Activated T-helper 1 cell treated with Interleukin-2 at 50 U/mL for 16 hours (primary cell): ENCODE results near the gene SIGLEC8.
"Not testable (repeated sequence)": the region's sequence is repeated elsewhere in the genome, so short reads cannot be mapped to it uniquely, and the experiment has no call there.

Experiments
- DNase-seq: peaks from one replicate; pipeline ENCODE4 v3.0.0-alpha.2; 2020; ENCODE audit warnings: low read depth

The SIGLEC8 gene

DNA sequence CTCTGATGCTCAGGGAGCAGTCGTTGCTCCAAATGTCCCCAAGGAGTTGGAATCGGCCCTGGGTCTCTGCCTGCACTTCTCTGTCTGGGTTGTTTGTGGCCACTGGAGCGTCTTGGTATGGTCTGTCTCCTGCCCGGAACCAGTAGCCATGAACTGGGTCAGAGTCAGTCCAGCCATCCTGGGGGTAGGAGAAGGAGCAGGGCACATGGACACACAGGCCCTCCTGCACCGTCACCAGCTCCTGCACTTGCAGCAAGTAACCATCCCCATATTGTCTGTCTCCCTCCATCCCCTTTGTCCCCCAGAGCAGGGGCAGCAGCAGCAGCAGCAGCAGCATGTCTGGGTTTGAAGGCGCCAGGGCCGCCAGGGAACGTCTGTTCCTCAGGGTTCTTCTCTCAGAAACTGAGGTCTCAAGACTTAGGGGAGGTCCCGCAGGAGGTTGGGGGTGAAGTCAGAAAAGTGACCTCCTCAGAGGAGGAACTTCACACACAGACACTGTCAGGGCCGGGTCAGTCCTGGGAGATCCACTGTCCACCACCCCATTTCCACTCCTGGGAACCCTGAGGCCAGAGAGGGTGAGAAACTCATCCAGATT is at the start of gene SIGLEC8:
TSS of gene SIGLEC8 (minus strand) at position 404 of the 595 bp plus-strand sequence. CDS start at position 337, 67 bp downstream.
- DNase-seq: no peak

DNA sequence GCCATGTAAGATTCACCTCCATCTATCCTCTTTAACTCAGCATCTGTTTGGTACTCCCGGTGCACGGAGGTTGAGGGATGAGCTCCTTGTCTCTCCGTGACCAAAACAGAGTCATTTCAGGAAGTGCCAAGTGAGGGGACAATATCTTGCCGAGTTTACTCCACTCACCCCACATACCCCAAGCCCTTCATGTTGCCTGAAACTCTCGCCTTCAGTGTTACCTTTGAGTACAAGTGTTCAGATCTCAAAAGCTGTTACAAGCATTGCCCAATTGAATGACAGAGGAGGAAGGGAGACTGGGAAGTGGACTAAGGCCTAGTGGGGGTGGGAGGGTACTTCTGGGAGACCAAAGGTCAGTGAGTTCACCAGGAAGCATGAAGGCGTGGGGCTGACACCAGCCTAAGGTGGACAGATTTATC is 49.4 kb upstream of the SIGLEC8 start:
- no peak for DNase-seq

GRCh38 chr19:51507192-51507591 is 48.9 kb upstream of the SIGLEC8 start:
- DNase-seq: no peak

DNA sequence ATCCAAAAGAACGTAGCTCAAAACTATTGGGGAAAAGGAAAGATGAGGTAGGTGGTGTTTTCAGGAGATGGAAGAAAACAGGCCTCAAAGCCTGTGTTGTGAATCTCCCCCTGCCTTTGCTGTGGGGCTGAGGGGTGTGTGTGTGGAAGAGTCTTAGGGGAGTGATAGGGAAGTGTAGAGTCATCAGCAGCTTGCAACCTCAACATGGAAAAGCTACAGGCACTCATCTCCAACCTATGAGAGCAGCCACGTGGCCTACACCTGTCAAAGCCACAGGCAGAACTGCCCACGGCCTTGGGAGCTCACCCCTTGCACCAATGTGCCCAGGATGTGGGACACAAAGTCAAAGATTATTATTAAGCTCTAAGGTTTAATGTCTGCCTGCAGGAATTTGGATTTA is 47.6 kb upstream of the SIGLEC8 start:
- no peak for DNase-seq

DNA sequence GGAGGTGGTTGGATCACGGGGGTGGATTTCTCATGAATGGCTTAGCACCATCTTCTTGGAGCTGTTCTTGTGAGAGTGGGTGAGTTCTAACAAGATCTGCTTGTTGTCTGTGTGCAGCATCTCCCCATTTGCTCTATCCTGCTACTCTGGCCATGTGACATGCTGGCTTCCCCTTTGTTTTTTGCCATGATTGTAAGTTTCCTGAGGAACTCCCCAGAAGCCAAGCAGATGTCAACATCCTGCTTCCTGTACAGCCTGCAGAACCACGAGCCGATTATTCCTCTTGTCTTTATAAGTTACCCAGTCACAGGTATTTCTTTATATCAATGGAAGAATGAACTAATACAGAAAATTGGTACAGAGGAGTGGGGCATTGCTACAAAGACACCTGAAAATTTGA is 45.6 kb upstream of the SIGLEC8 start:
- DNase-seq: no peak

DNA sequence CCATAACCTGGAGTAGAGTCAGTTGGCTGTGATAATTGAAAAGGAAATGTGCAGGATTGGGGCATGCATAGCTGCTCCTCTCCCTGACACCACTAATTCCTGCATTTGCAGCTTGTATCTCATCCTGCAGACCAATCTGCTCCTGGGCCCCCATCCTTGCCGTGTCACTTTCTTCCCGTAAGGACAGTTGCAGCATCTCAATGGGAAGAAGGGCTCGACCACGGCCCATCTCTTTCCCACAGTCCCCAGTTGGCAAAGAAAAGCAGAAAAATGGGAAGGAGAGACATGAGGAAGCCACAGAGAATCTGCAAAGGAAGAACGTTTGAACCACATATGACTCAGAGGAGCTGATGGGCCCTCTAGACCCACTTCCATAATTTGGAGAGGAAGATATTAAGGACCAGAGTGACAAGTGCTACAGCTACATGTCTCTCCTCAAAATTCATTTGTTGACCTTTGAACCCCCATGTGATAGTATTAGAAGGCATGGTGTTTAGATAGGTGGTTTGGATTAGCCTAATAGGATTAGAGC is 45.1 kb upstream of the SIGLEC8 start:
- DNase-seq: no peak

DNA sequence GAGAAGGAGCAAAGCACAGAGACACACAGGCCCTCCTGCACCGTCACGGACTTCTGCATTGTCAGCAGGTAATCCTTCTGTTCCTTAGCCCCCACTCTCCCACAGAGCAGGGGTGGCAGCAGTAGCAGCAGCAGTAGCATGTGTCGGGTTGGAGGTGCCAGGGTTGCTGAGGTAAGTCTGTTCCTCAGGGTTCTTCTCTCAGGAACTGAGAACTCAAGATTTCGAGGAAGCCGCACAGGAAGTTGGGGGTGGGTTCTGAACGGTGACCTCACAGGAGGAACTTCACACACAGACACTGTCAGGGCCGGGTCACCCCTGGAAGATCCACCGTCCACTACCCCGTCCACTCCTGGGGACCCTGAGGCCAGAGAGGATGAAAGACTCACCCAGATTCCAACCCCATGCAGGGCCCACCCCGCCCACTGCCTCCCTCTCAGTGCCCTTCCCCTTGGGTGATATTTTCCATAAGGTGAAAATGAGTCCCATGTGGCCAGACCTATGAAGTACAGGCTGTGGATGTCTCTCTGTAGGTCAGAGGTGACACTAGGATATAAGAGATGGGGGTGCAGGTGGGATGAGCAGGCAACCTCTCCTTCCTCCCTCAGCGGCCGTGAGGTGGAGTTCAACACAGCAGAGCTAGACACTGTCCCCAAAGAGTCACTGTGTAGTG is 43.5 kb upstream of the SIGLEC8 start, which contains the start of gene SIGLEC12:
TSS of gene SIGLEC12 (minus strand) at position 207 of the 670 bp plus-strand sequence. CDS start at position 140, 67 bp downstream.
- DNase-seq: no peak

DNA sequence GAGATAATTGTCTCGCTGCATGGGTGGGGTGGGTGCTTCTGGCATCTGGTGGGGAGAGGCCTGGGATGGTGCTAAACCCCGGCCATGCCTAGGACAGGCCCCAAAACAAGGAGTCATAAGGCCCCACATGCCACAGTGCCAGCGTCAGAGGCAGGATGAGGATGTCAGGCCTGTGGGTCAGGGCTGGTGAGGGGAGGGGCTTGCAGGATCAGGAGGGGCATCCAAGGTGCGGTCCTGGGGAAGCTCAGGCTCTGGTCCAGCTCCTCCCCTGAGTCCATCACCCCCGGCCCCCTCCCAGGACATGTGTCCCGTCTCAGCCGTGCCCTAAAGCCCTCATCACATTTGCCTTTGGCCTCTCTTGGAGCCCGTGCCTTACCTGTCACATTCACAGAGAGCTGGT is 42.7 kb upstream of the SIGLEC8 start:
- DNase-seq: not testable (repeated sequence)

- no peak for DNase-seq
Measured at GRCh38 chr19:51497666-51498065, 39.4 kb upstream of the SIGLEC8 start.

DNA sequence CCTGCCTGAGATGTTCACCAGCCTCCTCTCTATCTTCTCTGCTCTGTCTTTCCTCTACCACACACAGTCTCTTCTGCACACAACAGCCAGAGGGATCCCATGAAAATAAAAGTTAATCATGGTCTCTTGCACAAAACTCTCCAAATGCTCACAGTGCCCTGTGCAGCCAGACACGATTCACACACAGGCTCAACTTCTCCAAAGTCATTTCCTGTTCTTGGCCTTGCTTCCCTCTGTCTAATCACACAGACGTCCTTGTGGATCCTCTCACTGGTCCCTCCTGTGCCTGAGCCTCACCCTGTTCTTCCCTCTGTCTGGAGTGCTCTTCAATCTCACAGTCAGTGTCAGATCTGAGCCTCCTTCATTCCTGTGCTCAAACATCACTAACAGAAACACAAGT is 35.5 kb upstream of the SIGLEC8 start:
- no peak for DNase-seq

- DNase-seq: no peak
Measured at GRCh38 chr19:51491586-51491985, 33.3 kb upstream of the SIGLEC8 start.

GRCh38 chr19:51490676-51491075 is 32.4 kb upstream of the SIGLEC8 start:
- DNase-seq: no peak

DNA sequence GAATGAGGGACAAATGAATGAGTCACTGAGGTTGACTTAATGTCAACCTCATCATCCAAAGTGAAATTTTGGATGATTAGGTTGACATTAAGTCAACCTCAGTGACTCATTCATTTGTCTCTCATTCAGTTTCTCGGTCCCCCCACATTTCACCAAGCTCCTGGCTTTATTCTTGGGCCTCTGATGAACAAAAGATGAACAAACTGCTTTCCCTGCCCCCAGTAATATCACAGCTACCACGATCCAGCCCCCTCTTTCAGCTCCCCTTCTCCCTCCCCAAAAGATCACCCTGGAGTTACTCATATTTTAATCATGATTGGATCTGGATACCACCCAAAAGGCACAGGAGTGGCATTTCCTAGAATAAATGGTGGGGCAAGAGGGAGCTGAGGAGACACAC is 30.9 kb upstream of the SIGLEC8 start:
- DNase-seq: no peak

- no peak for DNase-seq
Measured at GRCh38 chr19:51488491-51488890, 30.2 kb upstream of the SIGLEC8 start.

GRCh38 chr19:51485960-51486660 is 27.9 kb upstream of the SIGLEC8 start:
- DNase-seq: no peak

DNA sequence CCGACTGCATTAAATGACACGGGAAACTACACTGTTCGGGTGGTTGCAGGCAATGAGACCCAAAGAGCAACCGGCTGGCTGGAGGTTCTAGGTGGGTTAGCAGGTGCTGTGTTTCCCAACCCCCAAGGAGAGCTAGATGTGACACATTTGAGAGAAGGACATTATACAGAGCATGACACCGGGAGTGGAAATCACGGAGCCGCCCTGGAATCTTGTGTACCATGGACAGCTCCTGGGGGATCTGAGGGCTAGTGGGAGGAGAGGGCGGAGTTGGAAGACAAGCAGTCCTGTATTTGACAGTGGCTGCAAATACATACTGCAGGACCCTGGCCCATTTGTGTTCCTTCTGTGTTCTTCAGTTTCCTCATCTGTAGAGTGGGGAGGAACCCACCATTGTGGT is 22.3 kb upstream of the SIGLEC8 start:
- DNase-seq: no peak

DNA sequence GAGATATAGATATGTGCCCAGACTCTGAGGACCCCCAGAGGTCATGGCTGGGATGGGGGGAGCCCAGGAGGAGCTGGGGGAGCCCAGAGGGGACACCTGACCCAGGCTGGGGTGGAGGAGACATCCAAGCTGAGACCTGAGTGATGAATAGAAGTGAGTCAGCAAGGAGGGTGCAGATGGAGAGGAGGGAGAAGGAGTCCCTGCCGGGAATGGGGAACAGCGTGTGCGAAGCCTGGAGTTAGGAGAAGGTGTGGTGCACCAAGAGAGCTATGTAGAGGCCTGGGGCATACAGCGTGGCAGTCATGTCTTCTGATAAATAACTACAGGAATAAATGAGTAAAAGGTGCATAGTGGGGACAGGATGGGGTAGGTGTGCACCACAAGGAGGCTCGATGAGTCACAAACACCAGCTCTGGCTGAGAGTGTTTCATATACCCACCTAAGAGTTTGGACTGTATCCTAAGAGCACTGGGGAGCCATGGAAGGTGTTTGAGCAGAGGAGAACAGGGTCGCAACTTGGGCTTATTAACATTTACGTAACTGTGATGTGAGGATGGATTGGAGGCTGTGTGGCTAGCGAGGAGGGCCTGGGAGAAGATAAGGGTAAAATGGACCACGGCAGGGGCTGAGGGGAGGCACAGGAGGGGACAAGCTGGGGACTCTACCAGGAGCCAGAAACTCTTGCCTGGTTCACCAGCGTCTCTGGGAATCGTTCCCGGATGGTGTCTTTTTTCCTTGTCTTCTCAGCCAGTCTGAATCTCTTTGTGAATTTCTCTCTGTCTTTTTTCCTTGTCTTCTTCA is 21.5 kb upstream of the SIGLEC8 start:
- DNase-seq: no peak

GRCh38 chr19:51478381-51479234 is 20.4 kb upstream of the SIGLEC8 start, which contains the start of gene CEACAM18:
Gene CEACAM18 (plus strand): TSS chr19:51478539.
- DNase-seq: no peak

- no peak for DNase-seq
Measured at GRCh38 chr19:51477344-51477743, 19.1 kb upstream of the SIGLEC8 start.

GRCh38 chr19:51476164-51476563 is 17.9 kb upstream of the SIGLEC8 start:
- DNase-seq: no peak
